Keratinocyte (primary cell): ENCODE measurements around the gene SLC6A3.

Experiments used
- EZH2 ChIP-seq: IDR thresholded peaks from one replicate; pipeline ENCODE4 v1.6.1; 2012; ENCODE audit warnings: inconsistent platforms, mild to moderate bottlenecking, low read length, moderate library complexity
- TF ChIP-seq, protein P1 (sequence below), 3 experiments: IDR thresholded peaks in 1 of 3; conservative IDR thresholded peaks in 1 of 3; optimal IDR thresholded peaks in 1 of 3; 2 replicates in 2 of 3; 3 replicates in 1 of 3; pipeline versions ENCODE3 to v1.5.1; 2011; ENCODE audit warnings: low read length in 3 of 3, mild to moderate bottlenecking in 3 of 3, moderate library complexity in 2 of 3, control low read depth in 1 of 3, inconsistent platforms in 1 of 3; ENCODE audit not compliant: insufficient read depth in 2 of 3; ENCODE audit errors: extremely low read depth in 1 of 3

DNA sequence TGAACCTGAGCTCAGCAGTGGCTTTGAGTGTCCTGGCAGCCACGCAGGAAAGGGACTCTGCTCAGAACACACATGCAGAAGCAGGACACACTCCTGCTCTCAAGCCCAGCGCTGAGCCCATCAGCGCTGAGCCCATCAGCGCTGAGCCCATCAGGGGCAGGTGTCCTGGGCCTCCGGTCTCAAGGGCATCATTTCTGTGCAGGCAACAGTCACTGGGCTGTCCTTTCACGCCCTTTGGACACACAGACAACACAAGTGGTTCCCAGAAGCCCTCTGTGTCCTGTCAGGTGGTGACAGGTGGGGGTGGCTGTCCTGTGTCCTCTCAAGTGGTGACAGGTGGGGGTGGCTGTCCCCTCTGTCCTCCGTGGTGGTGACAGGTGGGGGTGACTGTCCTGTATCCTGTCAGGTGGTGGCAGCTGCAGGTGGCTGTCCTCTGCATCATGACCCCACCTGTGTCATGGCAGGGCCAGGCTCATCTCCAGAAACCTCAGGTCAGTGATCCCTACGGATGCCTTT, 61.3 kb downstream of the SLC6A3 start:
- TF ChIP-seq, protein P1, sequence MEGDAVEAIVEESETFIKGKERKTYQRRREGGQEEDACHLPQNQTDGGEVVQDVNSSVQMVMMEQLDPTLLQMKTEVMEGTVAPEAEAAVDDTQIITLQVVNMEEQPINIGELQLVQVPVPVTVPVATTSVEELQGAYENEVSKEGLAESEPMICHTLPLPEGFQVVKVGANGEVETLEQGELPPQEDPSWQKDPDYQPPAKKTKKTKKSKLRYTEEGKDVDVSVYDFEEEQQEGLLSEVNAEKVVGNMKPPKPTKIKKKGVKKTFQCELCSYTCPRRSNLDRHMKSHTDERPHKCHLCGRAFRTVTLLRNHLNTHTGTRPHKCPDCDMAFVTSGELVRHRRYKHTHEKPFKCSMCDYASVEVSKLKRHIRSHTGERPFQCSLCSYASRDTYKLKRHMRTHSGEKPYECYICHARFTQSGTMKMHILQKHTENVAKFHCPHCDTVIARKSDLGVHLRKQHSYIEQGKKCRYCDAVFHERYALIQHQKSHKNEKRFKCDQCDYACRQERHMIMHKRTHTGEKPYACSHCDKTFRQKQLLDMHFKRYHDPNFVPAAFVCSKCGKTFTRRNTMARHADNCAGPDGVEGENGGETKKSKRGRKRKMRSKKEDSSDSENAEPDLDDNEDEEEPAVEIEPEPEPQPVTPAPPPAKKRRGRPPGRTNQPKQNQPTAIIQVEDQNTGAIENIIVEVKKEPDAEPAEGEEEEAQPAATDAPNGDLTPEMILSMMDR (optimal IDR thresholded peaks at IDR 0.05 in 1 of 3, IDR thresholded peaks at IDR 0.05 in 1 of 3, conservative IDR thresholded peaks at IDR 0.05 in 1 of 3; ENCODE audit: extremely low read depth in 1 of 3, insufficient read depth in 2 of 3, low read length in 3 of 3): no peak
- no peak for TF ChIP-seq EZH2
